Esophagus muscularis mucosa (tissue), 4 donors: ENCODE data around the gene ERBB4. TPM values are rescaled to one million over a fixed set of nuclear protein-coding genes. Genes with fewer than 3 reads are reported as not detected.

Experiments
- DNase-seq: peaks from one replicate; pipeline ENCODE4 v3.0.0-alpha.2; 2017; ENCODE audit errors: extremely low spot score
- H3K27ac ChIP-seq, 4 donors: fragments of 200-600 bp; sonication (generic); replicated peaks in 1 of 4; 1 replicate in 3 of 4; 2 replicates in 1 of 4; pipeline ENCODE4 v1.5.1; 2016 to 2019; ENCODE audit warnings: mild to moderate bottlenecking in 1 of 4
- H3K27me3 ChIP-seq, 4 donors: fragments of 200-600 bp; sonication (generic); one replicate each; pipeline versions ENCODE4 v1.5.1 to v1.6.0; 2016 to 2019
- H3K36me3 ChIP-seq, 4 donors: fragments of 200-600 bp; sonication (generic); one replicate each; pipeline ENCODE4 v1.5.1; 2016 to 2019
- H3K4me1 ChIP-seq, 4 donors: fragments of 200-600 bp; sonication (generic); one replicate each; pipeline ENCODE4 v1.5.1; 2016 to 2019
- H3K4me3 ChIP-seq, 4 donors: fragments of 200-600 bp; sonication (generic); 1 replicate in 2 of 4; 2 replicates in 2 of 4; pipeline ENCODE4 v1.5.1; 2016 to 2019; ENCODE audit warnings: mild to moderate bottlenecking in 4 of 4, moderate library complexity in 1 of 4
- H3K9me3 ChIP-seq, 4 donors: fragments of 200-600 bp; sonication (generic); 1 replicate in 3 of 4; 2 replicates in 1 of 4; pipeline ENCODE4 v1.5.1; 2016 to 2019
- EP300 ChIP-seq: sonication (generic); formaldehyde crosslinking; IDR thresholded peaks from one replicate; pipeline ENCODE4 v1.6.1; 2017; ENCODE audit warnings: antibody characterized with exemption
- POLR2A ChIP-seq: fragments of 450-650 bp; IDR thresholded peaks from one replicate; pipeline ENCODE4 v1.6.1; 2017; ENCODE audit warnings: antibody characterized with exemption, moderate library complexity, mild to moderate bottlenecking, low read depth
- POLR2AphosphoS5 ChIP-seq, 2 donors: sonication (generic); formaldehyde crosslinking; IDR thresholded peaks; one replicate each; pipeline ENCODE4 v1.6.1; 2017; ENCODE audit warnings: antibody characterized with exemption in 2 of 2
- WGBS: methylation state at CpG from one replicate; pipeline ENCODE4 v1.1.5; 2018; 5-methylcytosine and 5-hydroxymethylcytosine counted together
- intact Hi-C: fragments of 100-400 bp; cut with DNase I; formaldehyde crosslinking; loops from one replicate; pipeline ENCODE4 v1.15.1; 2023
- total RNA-seq, 4 donors: library from RNA; depleted of rRNA; stranded (reverse); fragments of >200 nt; gene quantifications; one replicate each; pipeline versions ENCODE4 v1.1.0 to v1.2.1, GENCODE V29; 2016
- TF ChIP-seq, protein P1 (sequence below), 3 experiments: fragments of 200-600 bp in 2 of 3; fragments of 450-650 bp in 1 of 3; sonication (generic) in 2 of 3; IDR thresholded peaks; one replicate each; pipeline ENCODE4 v1.5.1; 2017 to 2019; ENCODE audit warnings: antibody characterized with exemption in 3 of 3, mild to moderate bottlenecking in 2 of 3, moderate library complexity in 1 of 3

The ERBB4 gene
- total RNA-seq, 4 donors from 2014 or later = under 0.01 to 0.19 (median 0.17) TPM

DNA sequence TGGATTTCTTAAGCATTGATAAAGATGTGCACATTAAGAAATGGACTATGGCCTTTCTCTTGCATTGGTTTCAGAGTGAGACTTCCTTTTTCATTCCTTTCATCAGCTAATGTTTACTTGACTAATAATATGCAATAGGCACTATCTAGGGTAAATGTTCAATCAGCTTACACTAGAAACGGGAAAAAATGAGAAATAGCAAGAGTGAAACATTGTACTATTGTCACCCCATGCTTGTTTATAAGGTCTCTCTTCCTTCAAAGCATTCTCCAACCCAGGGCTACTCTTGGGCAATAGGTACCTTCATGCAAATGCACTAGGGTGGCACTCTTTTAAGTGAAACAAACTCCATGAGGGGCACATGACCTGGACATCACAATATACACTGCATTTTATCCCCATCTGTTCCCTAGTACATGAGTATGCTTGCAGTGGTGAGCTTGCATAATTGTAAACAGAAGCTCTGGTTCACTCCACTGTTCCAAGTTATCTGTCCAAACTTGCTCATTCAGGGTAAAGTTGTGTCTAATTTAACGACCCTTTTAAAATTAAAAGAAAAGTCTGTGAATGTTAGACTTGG is 402.3 kb downstream of the ERBB4 start:
- intact Hi-C loops = no loop called here
- Histone ChIP-seq H3K36me3 (no peaks in the 10 kb centered on the region), H3K4me1 (no peaks in the 10 kb centered on the region), H3K4me3 (no peak overlapping the region), H3K27ac (no peak overlapping the region), H3K9me3 (no peaks in the 10 kb centered on the region), H3K27me3 (no peaks in the 10 kb centered on the region)
- 61% methylated on average over 2 of the region's 2 CpGs for WGBS
- TF ChIP-seq EP300 (no peak), POLR2A (no peak), POLR2AphosphoS5 (IDR thresholded peaks at IDR 0.05) (no peak)
- TF ChIP-seq, protein P1, sequence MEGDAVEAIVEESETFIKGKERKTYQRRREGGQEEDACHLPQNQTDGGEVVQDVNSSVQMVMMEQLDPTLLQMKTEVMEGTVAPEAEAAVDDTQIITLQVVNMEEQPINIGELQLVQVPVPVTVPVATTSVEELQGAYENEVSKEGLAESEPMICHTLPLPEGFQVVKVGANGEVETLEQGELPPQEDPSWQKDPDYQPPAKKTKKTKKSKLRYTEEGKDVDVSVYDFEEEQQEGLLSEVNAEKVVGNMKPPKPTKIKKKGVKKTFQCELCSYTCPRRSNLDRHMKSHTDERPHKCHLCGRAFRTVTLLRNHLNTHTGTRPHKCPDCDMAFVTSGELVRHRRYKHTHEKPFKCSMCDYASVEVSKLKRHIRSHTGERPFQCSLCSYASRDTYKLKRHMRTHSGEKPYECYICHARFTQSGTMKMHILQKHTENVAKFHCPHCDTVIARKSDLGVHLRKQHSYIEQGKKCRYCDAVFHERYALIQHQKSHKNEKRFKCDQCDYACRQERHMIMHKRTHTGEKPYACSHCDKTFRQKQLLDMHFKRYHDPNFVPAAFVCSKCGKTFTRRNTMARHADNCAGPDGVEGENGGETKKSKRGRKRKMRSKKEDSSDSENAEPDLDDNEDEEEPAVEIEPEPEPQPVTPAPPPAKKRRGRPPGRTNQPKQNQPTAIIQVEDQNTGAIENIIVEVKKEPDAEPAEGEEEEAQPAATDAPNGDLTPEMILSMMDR (IDR thresholded peaks at IDR 0.05) = no peak
- DNase-seq = no peak

DNA sequence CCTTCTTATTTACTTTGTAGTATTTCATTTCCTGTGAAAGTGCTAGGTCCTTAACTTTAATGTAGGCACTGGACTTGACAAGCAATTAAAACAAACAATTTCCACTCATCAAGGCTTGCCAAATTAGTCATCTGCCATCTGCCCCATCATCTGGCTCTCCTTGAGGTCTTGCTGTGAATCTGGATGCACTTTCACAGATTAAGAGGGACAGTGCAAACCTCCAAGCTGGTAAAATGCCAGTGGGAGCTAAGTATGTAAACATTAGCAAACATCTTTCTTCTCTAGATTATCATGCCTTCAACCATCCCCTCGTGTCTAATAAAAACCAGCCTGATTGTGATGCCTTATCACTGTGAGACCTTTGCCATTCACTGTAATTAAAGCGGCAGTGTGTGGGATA is 402.9 kb downstream of the ERBB4 start:
- H3K27me3 ChIP-seq = no peaks in the 10 kb centered on the region
- no peaks in the 10 kb centered on the region for H3K4me1 ChIP-seq
- no peak for DNase-seq
- no peak overlapping the region for H3K27ac ChIP-seq
- H3K9me3 ChIP-seq = no peaks in the 10 kb centered on the region
- TF ChIP-seq EP300 = no peak
- no peaks in the 10 kb centered on the region for H3K36me3 ChIP-seq
- intact Hi-C loops = no loop called here
- no peak overlapping the region for H3K4me3 ChIP-seq
- 56% methylated on average over 2 of the region's 2 CpGs for WGBS

DNA sequence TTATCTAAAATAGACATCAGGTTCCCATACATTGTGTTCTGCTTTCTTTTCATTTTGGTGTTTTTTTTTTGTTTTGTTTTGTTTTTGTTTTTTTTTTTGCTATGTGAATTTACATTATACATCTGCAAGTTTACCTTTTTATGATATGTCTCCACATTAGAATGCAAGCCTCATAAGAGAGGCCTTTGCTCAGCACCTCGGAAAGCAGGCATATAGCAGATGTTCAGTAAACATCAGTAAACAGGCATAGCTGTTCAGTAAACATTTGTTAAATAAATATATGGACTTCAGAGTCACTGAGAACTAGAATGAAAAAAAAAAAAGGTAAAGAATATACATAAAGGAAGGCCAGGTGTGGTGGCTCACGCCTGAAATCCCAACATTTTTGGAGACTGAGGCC is 405.3 kb downstream of the ERBB4 start:
- no peak overlapping the region for H3K27ac ChIP-seq

DNA sequence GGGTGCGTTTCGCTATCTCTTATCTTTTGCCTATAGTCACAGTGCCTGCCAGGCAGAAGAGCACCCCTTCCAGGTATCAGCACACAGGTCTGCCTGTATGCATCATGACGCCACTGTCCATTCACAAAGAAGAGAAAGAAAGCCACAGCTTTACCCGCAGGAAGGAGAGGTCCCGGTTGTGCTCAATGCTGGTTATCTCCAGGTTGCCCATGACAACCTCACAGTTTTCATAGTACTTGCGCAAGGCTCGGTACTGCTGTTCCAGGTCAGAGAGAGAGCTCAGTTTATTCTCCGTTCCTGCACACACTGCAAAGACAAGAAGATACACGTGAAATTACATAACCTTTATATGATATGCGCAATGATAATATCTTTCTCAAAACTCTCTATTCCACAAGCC is 414.0 kb downstream of the ERBB4 start:
- 77% methylated on average over 10 of the region's 10 CpGs for WGBS

More for the DNA sequence above, 405.3 kb downstream of the ERBB4 start:
- no peak for TF ChIP-seq POLR2AphosphoS5 (IDR thresholded peaks at IDR 0.05)
- TF ChIP-seq, protein P1 (IDR thresholded peaks at IDR 0.05) = no peak
- TF ChIP-seq POLR2A = no peak
- no peak for TF ChIP-seq EP300
- Histone ChIP-seq H3K4me3 (no peak overlapping the region), H3K9me3 (no peaks in the 10 kb centered on the region), H3K36me3 (no peaks in the 10 kb centered on the region), H3K27me3 (no peaks in the 10 kb centered on the region), H3K4me1 (no peaks in the 10 kb centered on the region)
- intact Hi-C loops = no loop called here
- no peak for DNase-seq
- 88% methylated on average over 2 of the region's 2 CpGs for WGBS

DNA sequence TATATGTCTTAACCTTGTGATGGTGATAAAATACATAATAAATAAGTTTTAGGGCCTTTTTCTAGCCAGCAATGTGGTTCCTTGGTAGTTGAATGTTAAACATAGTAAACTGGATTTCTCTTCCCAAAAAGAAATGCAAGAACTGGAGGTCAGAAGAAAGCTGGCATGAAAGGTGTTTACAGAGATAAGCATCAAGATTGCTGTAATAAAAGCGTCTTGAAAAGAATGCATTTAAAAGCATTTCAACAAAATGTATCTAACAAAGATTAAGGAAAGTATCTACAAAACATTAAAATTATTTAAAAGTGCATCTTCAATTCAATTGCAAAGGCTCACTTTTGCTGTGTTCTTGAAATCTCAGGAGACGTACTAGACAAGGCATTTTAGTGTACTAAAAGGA is 419.0 kb downstream of the ERBB4 start:
- no peak overlapping the region for H3K4me3 ChIP-seq
- no peaks in the 10 kb centered on the region for H3K36me3 ChIP-seq
- TF ChIP-seq EP300 (no peak), POLR2AphosphoS5 (IDR thresholded peaks at IDR 0.05) (no peak), POLR2A (no peak)
- TF ChIP-seq, protein P1 (IDR thresholded peaks at IDR 0.05) = no peak
- H3K27ac ChIP-seq = no peak overlapping the region
- H3K27me3 ChIP-seq = no peaks in the 10 kb centered on the region
- intact Hi-C loops = no loop called here
- H3K9me3 ChIP-seq = no peaks in the 10 kb centered on the region
- no peaks in the 10 kb centered on the region for H3K4me1 ChIP-seq
- 75% methylated on average over 2 of the region's 2 CpGs for whole genome bisulfite sequencing
- no peak for DNase-seq

More for the DNA sequence above, 414.0 kb downstream of the ERBB4 start:
- TF ChIP-seq EP300 = no peak
- TF ChIP-seq POLR2A = no peak
- TF ChIP-seq POLR2AphosphoS5 (IDR thresholded peaks at IDR 0.05) = no peak
- TF ChIP-seq, protein P1 (IDR thresholded peaks at IDR 0.05) = no peak
- no peak for DNase-seq
- H3K9me3 ChIP-seq = no peaks in the 10 kb centered on the region
- no peak overlapping the region for H3K4me3 ChIP-seq
- no peak overlapping the region for H3K27ac ChIP-seq
- intact Hi-C loops = no loop called here
- no peaks in the 10 kb centered on the region for H3K4me1 ChIP-seq
- H3K27me3 ChIP-seq = no peaks in the 10 kb centered on the region
- H3K36me3 ChIP-seq = no peaks in the 10 kb centered on the region
